ENCODE data around the gene KDF1. TPM values are rescaled to one million over a fixed set of nuclear protein-coding genes. Genes with fewer than 3 reads are reported as not detected.

KDF1 gene
- total RNA-seq, 1 donor from 2014 or later = not detected

GRCh38 chr1:26921540-26922430 is 38.5 kb downstream of the KDF1 start, which contains the start of gene NUDC:
Gene NUDC, plus strand, starts transcription at chr1:26921743. Its CDS starts 106 bp downstream, at chr1:26921849.
- intact Hi-C loops (cut with micrococcal nuclease) = loop anchor here (1.0 kb wide), 8 partner anchors 21 to 420 kb away; partner anchors contain the start of genes GPATCH3, GPN2, TRNP1 and WDTC1

GRCh38 chr1:26921126-26921539 is 39.1 kb downstream of the KDF1 start:
- intact Hi-C loops (cut with micrococcal nuclease) = loop anchor here (1.0 kb wide), 8 partner anchors 21 to 420 kb away; partner anchors contain the start of genes GPATCH3, GPN2, TRNP1 and WDTC1

- intact Hi-C loops (cut with micrococcal nuclease) = no loop called here
Measured at GRCh38 chr1:26915204-26915842, 44.9 kb downstream of the KDF1 start.

GRCh38 chr1:26913754-26914619 is 46.3 kb downstream of the KDF1 start, which contains the start of gene NR0B2:
Gene NR0B2, minus strand, starts transcription at chr1:26913975. Its CDS starts 35 bp downstream, at chr1:26913940.
- intact Hi-C loops (cut with micrococcal nuclease) = no loop called here

GRCh38 chr1:26913389-26913753 is 46.9 kb downstream of the KDF1 start:
- intact Hi-C loops (cut with micrococcal nuclease) = no loop called here

GRCh38 chr1:26912147-26912490 is 48.1 kb downstream of the KDF1 start:
- intact Hi-C loops (cut with micrococcal nuclease) = no loop called here

GRCh38 chr1:26911399-26912146 is 48.7 kb downstream of the KDF1 start:
- intact Hi-C loops (cut with micrococcal nuclease) = no loop called here

GRCh38 chr1:26910343-26911160 is 49.7 kb downstream of the KDF1 start:
- intact Hi-C loops (cut with micrococcal nuclease) = no loop called here

GRCh38 chr1:26909951-26910342 is 50.3 kb downstream of the KDF1 start:
- intact Hi-C loops (cut with micrococcal nuclease) = no loop called here

- intact Hi-C loops (cut with micrococcal nuclease) = no loop called here
Measured at GRCh38 chr1:26907071-26907917, 53.0 kb downstream of the KDF1 start.

GRCh38 chr1:26900815-26901511 is 59.3 kb downstream of the KDF1 start:
- intact Hi-C loops (cut with micrococcal nuclease) = loop anchor here (1.0 to 5.0 kb wide), 3 partner anchors 11 to 91 kb away; partner anchors contain the start of genes GPN2, NUDC and TRNP1

- intact Hi-C loops (cut with micrococcal nuclease) = loop anchor here (1.0 to 5.0 kb wide), 3 partner anchors 10 to 92 kb away; partner anchors contain the start of genes GPN2, NUDC and TRNP1
Measured at GRCh38 chr1:26900001-26900814, 60.1 kb downstream of the KDF1 start, which contains the start of gene GPATCH3. Gene GPATCH3, minus strand, starts transcription at chr1:26900467. Its CDS starts 25 bp downstream, at chr1:26900442.

Other genes with a start within 250 kb of the KDF1 start
- gene PIGV, start 172.5 kb downstream of the KDF1 start, total RNA-seq = 11.3 and 12.2 TPM in 2 replicates
- 87.9 and 89.0 TPM in 2 replicates for gene ZDHHC18, start 133.8 kb downstream of the KDF1 start, total RNA-seq
- 1.2 and 1.4 TPM in 2 replicates for gene SFN, start 97.3 kb downstream of the KDF1 start, total RNA-seq
- 34.1 and 35.5 TPM in 2 replicates for gene GPN2, start 70.2 kb downstream of the KDF1 start, total RNA-seq
- 14.8 and 19.0 TPM in 2 replicates for gene GPATCH3, start 60.0 kb downstream of the KDF1 start, total RNA-seq
- gene NR0B2, start 46.5 kb downstream of the KDF1 start, total RNA-seq = not detected in 2 replicates
- 71.8 and 74.6 TPM in 2 replicates for gene NUDC, start 38.7 kb downstream of the KDF1 start, total RNA-seq
- gene TRNP1, start 33.2 kb upstream of the KDF1 start, total RNA-seq = 0.32 and 0.68 TPM in 2 replicates
- gene TENT5B, start 52.4 kb upstream of the KDF1 start, total RNA-seq = not detected in 2 replicates
- gene SLC9A1, start 194.7 kb upstream of the KDF1 start, total RNA-seq = 28.0 and 30.0 TPM in 2 replicates

Measured in T-helper 1 cell treated with Interleukin-12 subunit alpha and Interleukin-12 subunit beta and Interleukin-4 antibody, amounts not matched to agents 30 ng/mL and 1 ng/mL, for 36 hours (primary cell).